Measurements from ENCODE around the gene MTCL3.

Gene MTCL3

DNA sequence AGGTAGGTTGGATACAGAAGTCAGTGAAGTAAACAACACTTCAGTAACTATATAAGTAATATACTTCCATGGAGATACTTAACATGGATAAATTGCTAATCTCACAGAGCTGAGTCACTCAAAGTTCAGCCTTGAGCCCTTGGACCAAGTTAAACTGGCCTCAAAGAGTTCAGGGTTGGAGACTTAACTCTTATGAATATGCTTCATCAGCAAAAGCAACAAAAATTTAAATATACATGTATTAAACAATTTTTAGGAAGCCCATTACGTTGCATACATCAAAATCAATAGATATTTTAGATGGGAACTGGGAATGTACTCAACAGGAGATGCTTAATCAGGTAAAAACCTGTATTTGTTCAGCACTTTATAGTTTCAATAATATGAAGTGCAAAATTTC lies 12.2 kb downstream of the MTCL3 start:
- no peak for TF ChIP-seq POLR2A (IDR thresholded peaks at IDR 0.05)
- TF ChIP-seq, protein P1, sequence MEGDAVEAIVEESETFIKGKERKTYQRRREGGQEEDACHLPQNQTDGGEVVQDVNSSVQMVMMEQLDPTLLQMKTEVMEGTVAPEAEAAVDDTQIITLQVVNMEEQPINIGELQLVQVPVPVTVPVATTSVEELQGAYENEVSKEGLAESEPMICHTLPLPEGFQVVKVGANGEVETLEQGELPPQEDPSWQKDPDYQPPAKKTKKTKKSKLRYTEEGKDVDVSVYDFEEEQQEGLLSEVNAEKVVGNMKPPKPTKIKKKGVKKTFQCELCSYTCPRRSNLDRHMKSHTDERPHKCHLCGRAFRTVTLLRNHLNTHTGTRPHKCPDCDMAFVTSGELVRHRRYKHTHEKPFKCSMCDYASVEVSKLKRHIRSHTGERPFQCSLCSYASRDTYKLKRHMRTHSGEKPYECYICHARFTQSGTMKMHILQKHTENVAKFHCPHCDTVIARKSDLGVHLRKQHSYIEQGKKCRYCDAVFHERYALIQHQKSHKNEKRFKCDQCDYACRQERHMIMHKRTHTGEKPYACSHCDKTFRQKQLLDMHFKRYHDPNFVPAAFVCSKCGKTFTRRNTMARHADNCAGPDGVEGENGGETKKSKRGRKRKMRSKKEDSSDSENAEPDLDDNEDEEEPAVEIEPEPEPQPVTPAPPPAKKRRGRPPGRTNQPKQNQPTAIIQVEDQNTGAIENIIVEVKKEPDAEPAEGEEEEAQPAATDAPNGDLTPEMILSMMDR (IDR thresholded peaks at IDR 0.05): no peak

GRCh38 chr6:127503022-127503421 lies 16.1 kb downstream of the MTCL3 start:
- H3K27ac ChIP-seq: no peak overlapping the region
- H3K4me1 ChIP-seq: no peaks in the 10 kb centered on the region
- no peak overlapping the region for H3K4me3 ChIP-seq
- H3K9me3 ChIP-seq: no peaks in the 10 kb centered on the region
- H3K36me3 ChIP-seq: no peaks in the 10 kb centered on the region
- DNase-seq: no peak
- no peaks in the 10 kb centered on the region for H3K27me3 ChIP-seq
- TF ChIP-seq, protein P1 (IDR thresholded peaks at IDR 0.05): no peak
- TF ChIP-seq POLR2A (IDR thresholded peaks at IDR 0.05): no peak

More for the DNA sequence above, 12.2 kb downstream of the MTCL3 start:
- Histone ChIP-seq H3K27ac (no peak overlapping the region), H3K4me1 (no peaks in the 10 kb centered on the region), H3K36me3 (no peaks in the 10 kb centered on the region), H3K4me3 (no peak overlapping the region), H3K9me3 (no peaks in the 10 kb centered on the region), H3K27me3 (no peaks in the 10 kb centered on the region)
- DNase-seq: no peak

GRCh38 chr6:127497410-127497809 lies 21.7 kb downstream of the MTCL3 start:
- no peaks in the 10 kb centered on the region for H3K27me3 ChIP-seq
- no peak for DNase-seq
- H3K4me1 ChIP-seq: no peaks in the 10 kb centered on the region
- H3K9me3 ChIP-seq: no peaks in the 10 kb centered on the region
- H3K4me3 ChIP-seq: no peak overlapping the region
- H3K27ac ChIP-seq: no peak overlapping the region
- no peaks in the 10 kb centered on the region for H3K36me3 ChIP-seq
- TF ChIP-seq, protein P1 (IDR thresholded peaks at IDR 0.05): no peak
- TF ChIP-seq POLR2A (IDR thresholded peaks at IDR 0.05): no peak

- no peak for TF ChIP-seq POLR2A (IDR thresholded peaks at IDR 0.05)
- TF ChIP-seq, protein P1 (IDR thresholded peaks at IDR 0.05): no peak
- Histone ChIP-seq H3K4me1 (no peaks in the 10 kb centered on the region), H3K27ac (no peak overlapping the region), H3K27me3 (no peaks in the 10 kb centered on the region), H3K9me3 (no peaks in the 10 kb centered on the region), H3K4me3 (no peak overlapping the region), H3K36me3 (no peaks in the 10 kb centered on the region)
- DNase-seq: no peak
These were observed 22.7 kb downstream of the MTCL3 start for GRCh38 chr6:127496471-127496870.

DNA sequence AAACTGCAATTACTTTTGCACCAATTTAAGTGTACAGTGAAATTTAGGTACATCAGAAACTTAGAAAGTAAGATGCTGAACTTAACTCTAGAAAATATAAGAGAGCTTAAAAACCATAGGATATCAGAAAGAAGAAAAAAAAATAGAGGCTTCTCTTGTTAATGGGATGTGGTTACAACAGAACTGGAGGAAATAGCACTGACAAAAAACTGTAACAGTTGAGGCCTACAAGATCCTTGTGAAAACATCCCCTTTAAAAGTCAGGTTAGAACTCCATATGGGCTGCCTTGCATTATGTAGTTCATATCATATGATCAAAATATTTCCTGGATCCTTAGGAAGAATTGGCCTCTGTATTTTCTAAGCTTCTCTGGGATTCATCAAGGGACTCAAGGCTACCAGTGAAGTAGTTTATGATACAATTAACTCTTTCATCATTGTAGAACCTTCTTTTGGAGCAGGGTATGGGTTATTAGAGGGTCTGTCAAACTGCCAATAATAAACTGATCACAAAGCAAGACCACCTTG lies 24.8 kb downstream of the MTCL3 start:
- Histone ChIP-seq H3K27me3 (no peaks in the 10 kb centered on the region), H3K4me1 (no peaks in the 10 kb centered on the region), H3K36me3 (no peaks in the 10 kb centered on the region), H3K9me3 (no peaks in the 10 kb centered on the region), H3K4me3 (no peak overlapping the region), H3K27ac (no peak overlapping the region)
- no peak for DNase-seq
- TF ChIP-seq POLR2A (IDR thresholded peaks at IDR 0.05): no peak
- TF ChIP-seq, protein P1 (IDR thresholded peaks at IDR 0.05): no peak

GRCh38 chr6:127489248-127489647 lies 29.9 kb downstream of the MTCL3 start:
- no peaks in the 10 kb centered on the region for H3K9me3 ChIP-seq
- H3K27me3 ChIP-seq: no peaks in the 10 kb centered on the region
- TF ChIP-seq, protein P1 (IDR thresholded peaks at IDR 0.05): no peak
- no peak for TF ChIP-seq POLR2A (IDR thresholded peaks at IDR 0.05)
- H3K36me3 ChIP-seq: no peaks in the 10 kb centered on the region
- peaks cover 0 to 5% (median 0%) of the 10 kb centered on the region in 4 donors for H3K4me1 ChIP-seq
- H3K4me3 ChIP-seq: no peak overlapping the region
- no peak for DNase-seq
- no peak overlapping the region for H3K27ac ChIP-seq

Measured in Peyer's patch (tissue), 4 donors.